Peyer's patch (tissue), 4 donors: ENCODE data around the gene SEMA4D. TPM values are rescaled to one million over a fixed set of nuclear protein-coding genes. Genes with fewer than 3 reads are reported as not detected.
"Not testable (repeated sequence)": the region's sequence is repeated elsewhere in the genome, so short reads cannot be mapped to it uniquely, and the experiment has no call there.

ENCODE experiments used
- DNase-seq, 3 donors: peaks; one replicate each; pipeline ENCODE4 v3.0.0-alpha.2; 2017 to 2019
- H3K27ac ChIP-seq, 4 donors: fragments of 200-600 bp; sonication (generic); one replicate each; pipeline ENCODE4 v1.5.1; 2016 to 2019
- H3K27me3 ChIP-seq, 2 donors: fragments of 200-600 bp; sonication (generic); one replicate each; pipeline ENCODE4 v1.5.1; 2019
- H3K36me3 ChIP-seq, 3 donors: fragments of 200-600 bp; sonication (generic); one replicate each; pipeline ENCODE4 v1.5.1; 2016 to 2019
- H3K4me1 ChIP-seq, 4 donors: fragments of 200-600 bp; sonication (generic); one replicate each; pipeline ENCODE4 v1.5.1; 2016 to 2019
- H3K4me3 ChIP-seq, 4 donors: fragments of 200-600 bp; sonication (generic); 1 replicate in 3 of 4; 2 replicates in 1 of 4; pipeline ENCODE4 v1.5.1; 2016 to 2019; ENCODE audit warnings: mild to moderate bottlenecking in 1 of 4
- H3K9me3 ChIP-seq, 4 donors: fragments of 200-600 bp; sonication (generic); one replicate each; pipeline ENCODE4 v1.5.1; 2016 to 2019; ENCODE audit warnings: mild to moderate bottlenecking in 1 of 4
- CTCF ChIP-seq, 6 experiments: fragments of 450-650 bp in 4 of 6; fragments of 200-600 bp in 2 of 6; sonication (generic) in 1 of 6; IDR thresholded peaks; one replicate each; pipeline ENCODE4 v1.5.1; 2017 to 2019; ENCODE audit warnings: antibody characterized with exemption in 6 of 6, mild to moderate bottlenecking in 3 of 6, moderate library complexity in 1 of 6
- POLR2A ChIP-seq, 2 donors: fragments of 450-650 bp; IDR thresholded peaks; one replicate each; pipeline ENCODE4 v1.5.1; 2017; ENCODE audit warnings: antibody characterized with exemption in 2 of 2, mild to moderate bottlenecking in 2 of 2, moderate library complexity in 2 of 2
- total RNA-seq, 4 donors: library from RNA; depleted of rRNA; stranded (reverse); fragments of >200 nt; gene quantifications; one replicate each; pipeline ENCODE4 v1.1.0, GENCODE V29; 2016

Gene SEMA4D
- total RNA-seq, 4 donors from 2014 or later: 24.3 to 124 (median 30.0) TPM

DNA sequence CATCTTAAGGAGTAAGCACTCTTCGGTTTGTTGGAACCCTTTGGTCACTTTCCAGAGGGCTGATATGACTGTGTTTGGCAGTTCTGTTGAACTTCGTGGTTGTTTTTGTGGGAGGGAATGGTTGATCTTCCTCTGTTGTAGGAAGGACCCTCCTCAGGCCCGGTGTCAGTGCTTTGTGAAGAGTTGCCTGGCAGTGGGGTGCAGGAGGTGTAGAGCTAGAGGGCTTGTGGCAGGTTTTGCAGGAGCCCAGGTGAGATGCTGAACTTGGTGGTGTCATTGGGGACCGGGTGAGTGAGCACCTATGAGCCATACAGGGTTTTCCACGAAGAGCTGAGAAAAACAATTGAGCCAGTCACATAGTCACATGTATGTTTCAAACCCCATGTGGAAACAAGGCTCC is 152.4 kb downstream of the SEMA4D start:
- DNase-seq: no peak
- Histone ChIP-seq H3K27ac (no peak overlapping the region), H3K27me3 (no peaks in the 10 kb centered on the region), H3K36me3 (peaks cover 0 to 99% (median 0%) of the 10 kb centered on the region in 3 donors), H3K9me3 (no peaks in the 10 kb centered on the region), H3K4me1 (no peaks in the 10 kb centered on the region), H3K4me3 (no peak overlapping the region)
- no peak for TF ChIP-seq POLR2A (IDR thresholded peaks at IDR 0.05)
- no peak for TF ChIP-seq CTCF (IDR thresholded peaks at IDR 0.05)

DNA sequence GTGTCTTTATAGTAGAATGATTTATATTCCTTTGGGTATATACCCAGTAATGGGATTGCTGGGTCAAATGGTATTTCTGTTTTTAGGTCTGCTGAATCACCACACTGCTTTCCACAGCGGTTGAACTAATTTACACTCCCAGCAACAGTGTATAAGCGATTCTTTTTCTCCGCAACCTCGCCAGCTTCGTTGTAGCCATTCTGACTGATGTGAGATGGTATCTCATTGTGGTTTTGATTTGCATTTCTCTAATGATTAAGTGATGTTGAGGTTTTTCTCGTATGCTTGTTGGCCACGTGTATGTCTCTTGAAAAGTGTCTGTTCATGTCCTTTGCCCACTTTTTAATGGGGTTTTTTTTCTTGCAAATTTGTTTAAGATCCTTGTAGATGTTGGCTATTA is 154.1 kb downstream of the SEMA4D start:
- not testable (repeated sequence) for H3K27ac ChIP-seq, H3K4me3 ChIP-seq, H3K27me3 ChIP-seq, H3K4me1 ChIP-seq, H3K9me3 ChIP-seq, DNase-seq
- peaks cover 0 to 99% (median 0%) of the 10 kb centered on the region in 3 donors for H3K36me3 ChIP-seq

DNA sequence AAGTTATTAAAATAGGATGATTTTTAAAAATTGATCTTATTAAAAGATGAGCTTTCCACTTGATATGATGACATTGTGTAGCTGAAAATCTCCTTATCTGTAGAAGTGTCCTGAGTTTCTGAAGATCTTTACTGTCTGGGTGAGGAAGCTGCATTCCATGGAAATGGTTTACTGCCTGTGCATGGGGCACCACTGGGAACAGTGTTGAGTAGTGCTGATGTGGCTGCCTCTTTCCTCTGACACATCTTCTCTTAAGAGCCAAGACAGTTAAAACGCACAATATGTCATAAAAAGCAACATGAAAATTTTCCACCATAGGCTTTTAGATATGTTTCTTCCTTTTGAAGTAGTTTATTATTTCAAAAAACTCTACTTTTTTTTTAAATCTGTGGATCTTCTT is 155.0 kb downstream of the SEMA4D start:
- Histone ChIP-seq H3K4me3 (no peak overlapping the region), H3K27ac (no peak overlapping the region), H3K9me3 (no peaks in the 10 kb centered on the region), H3K27me3 (no peaks in the 10 kb centered on the region), H3K36me3 (peaks cover 0 to 99% (median 0%) of the 10 kb centered on the region in 3 donors), H3K4me1 (no peaks in the 10 kb centered on the region)
- DNase-seq: no peak
- no peak for TF ChIP-seq CTCF (IDR thresholded peaks at IDR 0.05)
- no peak for TF ChIP-seq POLR2A (IDR thresholded peaks at IDR 0.05)

DNA sequence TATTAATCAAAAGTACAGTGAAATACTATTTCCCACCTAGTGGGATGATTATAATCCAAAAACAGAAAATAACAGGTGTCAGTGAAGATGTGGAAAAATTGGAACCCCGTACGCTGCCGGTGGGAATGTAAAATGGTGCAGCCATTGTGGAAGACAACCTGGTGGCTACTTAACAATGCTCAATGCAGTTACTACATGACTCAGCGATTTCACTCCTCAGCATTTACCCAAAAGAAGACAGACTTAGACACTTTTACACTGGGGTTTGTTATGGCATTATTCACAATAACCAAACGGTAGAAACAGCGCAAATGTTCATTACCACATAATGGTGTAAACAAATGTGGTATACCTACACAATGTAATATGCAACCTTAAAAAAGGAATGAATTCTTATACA is 155.7 kb downstream of the SEMA4D start:
- H3K9me3 ChIP-seq: no peaks in the 10 kb centered on the region
- H3K4me3 ChIP-seq: no peak overlapping the region
- H3K27me3 ChIP-seq: no peaks in the 10 kb centered on the region
- H3K4me1 ChIP-seq: no peaks in the 10 kb centered on the region
- no peak for DNase-seq
- H3K27ac ChIP-seq: no peak overlapping the region
- TF ChIP-seq POLR2A (IDR thresholded peaks at IDR 0.05) (no peak), CTCF (IDR thresholded peaks at IDR 0.05) (no peak)
- peaks cover 0 to 99% (median 4%) of the 10 kb centered on the region in 3 donors for H3K36me3 ChIP-seq

DNA sequence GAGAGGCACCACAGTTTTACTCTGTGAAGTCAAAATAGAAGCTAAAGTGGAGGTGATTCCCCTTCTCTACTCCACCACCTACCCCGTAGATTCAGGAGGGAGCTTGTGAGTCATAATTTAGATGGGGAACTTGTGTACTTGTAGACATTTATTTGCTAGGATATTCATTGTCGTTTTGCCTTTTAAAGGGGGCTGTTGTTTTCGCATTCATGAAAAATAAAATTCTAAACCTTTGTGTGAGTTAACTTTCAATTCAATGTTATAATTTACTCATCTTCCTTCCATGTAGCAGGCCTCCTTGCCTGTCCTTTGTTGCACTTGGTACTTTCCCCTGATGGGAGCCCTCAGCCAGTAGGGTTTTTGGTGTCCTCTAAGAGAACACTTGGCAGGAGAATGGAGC is 157.6 kb downstream of the SEMA4D start:
- Histone ChIP-seq H3K4me1 (no peaks in the 10 kb centered on the region), H3K36me3 (peaks cover 0 to 99% (median 5%) of the 10 kb centered on the region in 3 donors), H3K4me3 (no peak overlapping the region), H3K27ac (no peak overlapping the region), H3K9me3 (no peaks in the 10 kb centered on the region), H3K27me3 (no peaks in the 10 kb centered on the region)
- DNase-seq: no peak
- TF ChIP-seq CTCF (IDR thresholded peaks at IDR 0.05) (no peak), POLR2A (IDR thresholded peaks at IDR 0.05) (no peak)

- H3K27me3 ChIP-seq: no peaks in the 10 kb centered on the region
- H3K36me3 ChIP-seq: peaks cover 0 to 99% (median 5%) of the 10 kb centered on the region in 3 donors
- H3K9me3 ChIP-seq: no peaks in the 10 kb centered on the region
- H3K27ac ChIP-seq: no peak overlapping the region
- TF ChIP-seq CTCF (IDR thresholded peaks at IDR 0.05): no peak
- no peak for TF ChIP-seq POLR2A (IDR thresholded peaks at IDR 0.05)
- H3K4me1 ChIP-seq: no peaks in the 10 kb centered on the region
- H3K4me3 ChIP-seq: no peak overlapping the region
- no peak for DNase-seq
Measured at GRCh38 chr9:89339807-89340206, 158.1 kb downstream of the SEMA4D start.
